ENCODE results near the gene ACSL1. TPM values are rescaled to one million over a fixed set of nuclear protein-coding genes. Genes with fewer than 3 reads are reported as not detected.

ACSL1 gene
- total RNA-seq, 1 experiment from 2014 or later: 3.5 TPM

- no peak within 1 kb of the TSS for H3K23ac ChIP-seq (ENCODE audit: insufficient read length, low read depth, low read length)
These were observed 91.9 kb downstream of the ACSL1 start, which contains the start of gene CENPU for GRCh38 chr4:184733654-184734524. Gene CENPU, minus strand, starts transcription at chr4:184734096. Its CDS starts 34 bp downstream, at chr4:184734062.

More at GRCh38 chr4:184733654-184734524, 91.9 kb downstream of the ACSL1 start, which contains the start of gene CENPU:
- H3K9me3 ChIP-seq (ENCODE audit: control insufficient read depth, low read depth, low read length): no peaks in the 10 kb centered on the region
- H3K56ac ChIP-seq (ENCODE audit: insufficient read length, low read depth, low read length): no peak within 1 kb of the TSS
- H3K4ac ChIP-seq (ENCODE audit: low read depth, low read length): peak within 1 kb of the TSS; percentile 55; the same call in 1 of the 2 replicates
- Mint-ChIP-seq H3K4me3 (peak within 1 kb of the TSS; percentile 90), H3K27ac (peak within 1 kb of the TSS; percentile 96 to 100 (median 97)), H3K9me3 (no peaks in the 10 kb centered on the region), H3K36me3 (ENCODE audit: insufficient read depth in 1 of 3, low read depth in 3 of 3) (peaks cover 17 to 41% (median 35%) of the 10 kb centered on the region in 3 experiments; a peak in 6 of 7 replicates), H3K27me3 (ENCODE audit: low read depth) (peaks cover 2% of the 10 kb centered on the region; the same call in 1 of the 2 replicates), H3K4me1 (peaks cover 40 to 47% of the 10 kb centered on the region in 2 experiments)
- TF ChIP-seq CTCF (conservative IDR thresholded peaks at IDR 0.05): no peak
- peak within 1 kb of the TSS; percentile 26 for H3K27ac ChIP-seq (ENCODE audit: insufficient read length, low read depth, low read length)
- H4K20me1 ChIP-seq (ENCODE audit: control insufficient read depth, insufficient read depth, insufficient read length): no peaks in the 10 kb centered on the region
- H3K23me2 ChIP-seq (ENCODE audit: insufficient read length, low read depth, low read length, poor library complexity, severe bottlenecking): peaks cover 4% of the 10 kb centered on the region
- H2BK15ac ChIP-seq (ENCODE audit: low read depth, low read length): no peak within 1 kb of the TSS
- no peak within 1 kb of the TSS for H2AFZ ChIP-seq (ENCODE audit: low read length)
- peak within 1 kb of the TSS; percentile 96 for H3K4me2 ChIP-seq (ENCODE audit: insufficient read depth, insufficient read length, low read length)
- H2BK5ac ChIP-seq (ENCODE audit: insufficient read length, low read length): peak within 1 kb of the TSS; percentile 46
- no peaks in the 10 kb centered on the region for H3K27me3 ChIP-seq (ENCODE audit: insufficient read depth, low read length)
- peak; percentile 99 for DNase-seq
- H4K8ac ChIP-seq (replicated peaks; ENCODE audit: insufficient read length, low read depth, low read length): peak within 1 kb of the TSS; percentile 29
- H3K18ac ChIP-seq (ENCODE audit: insufficient read length, low read depth, low read length): peak within 1 kb of the TSS; percentile 93
- no peak within 1 kb of the TSS for H2AK5ac ChIP-seq (ENCODE audit: insufficient read length, low read length)
- H4K5ac ChIP-seq (ENCODE audit: insufficient read length, low read depth, low read length): peak within 1 kb of the TSS; percentile 89
- no peak within 1 kb of the TSS for H2BK20ac ChIP-seq (ENCODE audit: low read depth, low read length, poor library complexity, severe bottlenecking)
- no peak within 1 kb of the TSS for H3T11ph ChIP-seq (ENCODE audit: low read length)
- H3K9ac ChIP-seq (ENCODE audit: extremely low read depth, insufficient read length, low read length): peak within 1 kb of the TSS; percentile 99
- H4K91ac ChIP-seq (ENCODE audit: insufficient read length, low read depth, low read length): peak within 1 kb of the TSS; percentile 65
- peaks cover 17% of the 10 kb centered on the region; the same call in 1 of the 2 replicates for H3K79me2 ChIP-seq (ENCODE audit: insufficient read depth, low read length)
- peaks cover 6% of the 10 kb centered on the region for H3K79me1 ChIP-seq (ENCODE audit: insufficient read depth, low read depth, low read length, poor library complexity, severe bottlenecking)
- peak within 1 kb of the TSS; percentile 92 for H2BK120ac ChIP-seq (ENCODE audit: low read depth, low read length, poor library complexity, severe bottlenecking)
- no peak within 1 kb of the TSS for H2BK12ac ChIP-seq (ENCODE audit: insufficient read length, low read depth, low read length)
- no CpG with 5 or more reads among the region's 69 CpGs for WGBS (ENCODE audit: extremely low coverage, insufficient read length, low lambda C conversion rate)
- peak within 1 kb of the TSS; percentile 94 for H3K14ac ChIP-seq (ENCODE audit: insufficient read depth, low read length)
- no peaks in the 10 kb centered on the region; the same call in 1 of the 2 replicates for H3K4me1 ChIP-seq (ENCODE audit: insufficient read depth, low read length)
